ENCODE measurements around the gene DCAF4.

Gene DCAF4

DNA sequence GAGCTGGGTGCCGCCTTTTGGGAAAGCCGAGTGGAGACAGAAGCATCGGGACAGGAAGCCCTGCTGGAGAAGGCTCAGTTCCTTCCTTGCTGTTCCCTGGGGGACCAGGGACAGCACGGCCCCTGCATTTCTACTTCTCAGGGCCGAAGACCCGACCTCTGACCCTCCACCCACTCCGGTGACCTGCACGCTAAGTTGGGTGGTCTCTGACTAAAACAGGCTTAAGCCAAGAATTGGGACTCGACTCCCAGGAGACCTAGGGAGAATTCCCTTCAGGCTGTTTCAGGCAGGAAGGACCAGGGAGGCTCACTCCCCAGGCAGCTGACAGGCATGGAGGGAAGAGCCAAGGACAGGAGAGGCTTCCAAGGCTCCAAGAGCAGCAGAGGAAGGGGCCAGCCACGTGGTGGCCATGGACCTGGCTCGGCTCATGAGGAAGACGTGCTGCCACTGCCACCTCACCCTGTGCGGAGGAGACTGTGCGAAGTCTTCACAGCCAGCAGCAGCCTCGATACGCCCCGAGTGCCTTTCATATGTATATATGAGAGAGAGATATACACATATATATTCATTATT is 43.9 kb downstream of the DCAF4 start:
- TF ChIP-seq, protein P1, sequence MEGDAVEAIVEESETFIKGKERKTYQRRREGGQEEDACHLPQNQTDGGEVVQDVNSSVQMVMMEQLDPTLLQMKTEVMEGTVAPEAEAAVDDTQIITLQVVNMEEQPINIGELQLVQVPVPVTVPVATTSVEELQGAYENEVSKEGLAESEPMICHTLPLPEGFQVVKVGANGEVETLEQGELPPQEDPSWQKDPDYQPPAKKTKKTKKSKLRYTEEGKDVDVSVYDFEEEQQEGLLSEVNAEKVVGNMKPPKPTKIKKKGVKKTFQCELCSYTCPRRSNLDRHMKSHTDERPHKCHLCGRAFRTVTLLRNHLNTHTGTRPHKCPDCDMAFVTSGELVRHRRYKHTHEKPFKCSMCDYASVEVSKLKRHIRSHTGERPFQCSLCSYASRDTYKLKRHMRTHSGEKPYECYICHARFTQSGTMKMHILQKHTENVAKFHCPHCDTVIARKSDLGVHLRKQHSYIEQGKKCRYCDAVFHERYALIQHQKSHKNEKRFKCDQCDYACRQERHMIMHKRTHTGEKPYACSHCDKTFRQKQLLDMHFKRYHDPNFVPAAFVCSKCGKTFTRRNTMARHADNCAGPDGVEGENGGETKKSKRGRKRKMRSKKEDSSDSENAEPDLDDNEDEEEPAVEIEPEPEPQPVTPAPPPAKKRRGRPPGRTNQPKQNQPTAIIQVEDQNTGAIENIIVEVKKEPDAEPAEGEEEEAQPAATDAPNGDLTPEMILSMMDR (IDR thresholded peaks at IDR 0.05), result no peak

DNA sequence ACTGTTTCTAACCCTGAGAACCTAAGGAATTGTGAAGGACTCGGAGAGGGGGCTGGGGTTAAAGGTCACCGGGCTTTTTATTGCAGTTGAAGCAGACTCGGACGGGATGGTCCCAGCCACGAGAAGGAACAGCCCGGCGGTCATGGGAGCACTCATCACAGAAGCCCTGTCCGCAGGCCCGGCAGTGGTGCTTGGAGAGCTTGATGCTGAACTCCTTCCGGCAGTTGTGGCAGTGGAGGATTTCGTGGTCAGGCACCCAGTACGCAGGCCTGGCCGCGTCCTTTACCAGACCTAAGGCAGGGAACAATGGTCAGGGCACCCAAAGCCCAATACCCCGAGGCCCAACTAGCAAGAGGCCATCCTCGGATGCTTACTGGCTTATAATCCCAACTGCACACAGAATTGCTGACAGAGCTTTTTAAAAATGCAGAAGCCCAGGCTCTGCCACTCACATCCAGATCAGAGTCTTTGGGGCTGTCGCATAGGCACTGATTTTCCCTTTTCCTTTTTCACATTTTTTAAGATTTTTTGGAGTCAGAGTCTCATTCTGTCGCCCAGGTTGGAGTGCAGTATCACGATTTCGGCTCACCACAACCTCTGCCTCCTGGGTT is 44.7 kb downstream of the DCAF4 start:
- TF ChIP-seq, protein P1 (IDR thresholded peaks at IDR 0.05), result no peak

DNA sequence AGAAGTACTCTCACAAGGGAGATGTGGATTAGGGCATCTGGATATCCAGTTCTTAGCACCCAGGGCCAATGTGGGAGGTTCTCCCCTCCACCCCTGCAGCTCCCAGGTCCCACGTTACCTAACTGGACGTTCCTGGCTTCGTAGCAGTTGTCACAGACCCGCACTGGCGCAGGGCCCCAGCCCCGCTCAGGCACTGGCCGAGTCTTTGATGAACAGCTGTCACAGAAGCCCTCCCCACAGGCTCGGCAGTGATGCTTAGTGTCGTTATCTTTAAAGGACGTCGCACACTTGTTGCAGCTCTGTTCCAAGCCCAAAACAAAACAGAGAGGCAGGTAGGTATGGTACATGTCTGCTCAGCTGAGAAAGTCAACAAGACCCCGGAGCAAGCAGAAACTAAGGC is 48.4 kb downstream of the DCAF4 start:
- TF ChIP-seq, protein P1 (IDR thresholded peaks at IDR 0.05), result no peak

DNA sequence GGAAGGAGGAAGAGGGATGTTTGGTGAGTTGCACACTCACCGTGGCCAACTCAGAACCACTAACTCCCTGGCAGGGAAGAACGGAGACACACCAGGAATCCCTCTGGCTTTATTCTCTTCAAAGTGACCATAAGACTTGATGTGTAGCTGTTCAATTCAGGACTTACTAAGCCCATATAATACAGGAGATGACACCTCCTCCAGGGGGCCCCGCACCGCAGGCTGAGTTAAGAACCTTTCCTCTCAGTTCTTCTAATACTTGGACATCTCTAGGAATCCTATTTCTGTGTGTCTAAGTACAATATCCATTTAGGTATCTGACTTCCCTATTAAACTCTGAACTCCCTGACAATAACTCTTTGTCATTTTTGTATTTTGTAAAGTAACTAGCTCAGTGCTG is 49.5 kb downstream of the DCAF4 start:
- TF ChIP-seq, protein P1 (IDR thresholded peaks at IDR 0.05), result no peak

DNA sequence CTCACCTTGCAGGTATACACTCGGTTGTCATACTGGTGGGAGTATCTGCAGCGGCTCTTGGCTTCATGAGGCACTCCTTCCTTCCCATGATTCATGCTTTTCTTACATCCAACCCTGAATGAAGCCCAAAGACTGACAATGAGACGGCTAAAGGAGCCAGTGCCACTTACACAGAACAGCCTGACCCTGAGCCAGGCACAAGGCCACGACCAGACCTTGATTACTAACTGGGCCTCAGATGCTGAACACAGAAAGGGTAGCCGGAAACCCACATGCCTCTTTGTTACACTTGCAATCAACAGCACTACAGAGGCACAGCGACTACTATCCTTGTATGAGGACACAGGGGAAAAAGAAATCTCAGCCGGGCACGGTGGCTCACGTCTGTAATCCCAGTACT is 52.6 kb downstream of the DCAF4 start:
- TF ChIP-seq, protein P1 (IDR thresholded peaks at IDR 0.05), result no peak

DNA sequence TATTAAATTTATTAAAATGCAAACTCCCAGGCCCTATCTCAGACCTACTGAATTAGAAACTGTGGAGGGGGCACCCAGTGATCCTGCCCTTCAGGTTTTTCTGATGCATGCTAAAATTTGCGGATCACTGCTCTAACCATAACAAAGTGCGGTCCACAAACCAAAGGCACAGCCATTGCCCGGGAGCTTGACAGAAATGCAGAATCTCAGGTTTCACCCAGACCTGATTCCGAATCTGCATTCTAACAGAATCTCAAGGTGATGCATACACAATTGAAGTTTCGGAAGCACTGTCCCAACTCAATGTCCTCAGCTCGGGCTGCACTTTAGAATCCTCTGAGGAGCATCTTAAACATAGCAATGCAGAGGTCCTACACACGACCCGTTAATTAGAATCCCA is 54.6 kb downstream of the DCAF4 start:
- TF ChIP-seq, protein P1 (IDR thresholded peaks at IDR 0.05), result no peak

DNA sequence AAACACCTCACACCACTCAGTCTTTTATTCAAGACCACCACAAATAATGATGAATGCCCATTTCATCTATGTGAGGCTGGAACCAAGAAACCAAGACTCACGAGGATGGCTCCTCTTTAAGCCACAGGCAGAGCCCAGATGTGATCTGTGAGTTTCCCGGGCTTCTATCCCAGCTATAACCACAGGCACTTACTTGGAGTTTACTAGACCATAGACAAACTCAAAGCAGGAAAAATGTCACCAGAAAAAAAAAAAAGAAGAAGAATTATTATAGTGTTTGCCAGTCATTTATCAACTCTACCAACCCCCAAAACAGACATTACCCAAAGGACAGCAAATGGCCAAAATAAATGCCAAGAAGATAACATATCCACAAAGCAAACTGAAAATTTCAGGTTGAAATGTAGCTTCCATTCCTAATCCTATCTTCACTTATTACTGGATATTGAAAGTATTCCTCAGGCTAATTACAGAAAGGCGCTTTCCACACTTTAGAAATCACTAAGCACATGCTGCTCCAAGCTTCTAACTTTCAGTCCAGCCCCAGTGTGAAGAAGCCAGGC is 56.0 kb downstream of the DCAF4 start:
- TF ChIP-seq, protein P1 (IDR thresholded peaks at IDR 0.05), result no peak

Measured in LNCAP (cell line).